GM21576 (cell line): ENCODE measurements around the gene DDX10.

Experiments used
- ATAC-seq: cut with Tn5 transposase; IDR thresholded peaks from one replicate; pipeline ENCODE4 v1.9.1; 2021; ENCODE audit warnings: mild to moderate bottlenecking, moderate library complexity; ENCODE audit not compliant: unreplicated experiment

DDX10 gene

DNA sequence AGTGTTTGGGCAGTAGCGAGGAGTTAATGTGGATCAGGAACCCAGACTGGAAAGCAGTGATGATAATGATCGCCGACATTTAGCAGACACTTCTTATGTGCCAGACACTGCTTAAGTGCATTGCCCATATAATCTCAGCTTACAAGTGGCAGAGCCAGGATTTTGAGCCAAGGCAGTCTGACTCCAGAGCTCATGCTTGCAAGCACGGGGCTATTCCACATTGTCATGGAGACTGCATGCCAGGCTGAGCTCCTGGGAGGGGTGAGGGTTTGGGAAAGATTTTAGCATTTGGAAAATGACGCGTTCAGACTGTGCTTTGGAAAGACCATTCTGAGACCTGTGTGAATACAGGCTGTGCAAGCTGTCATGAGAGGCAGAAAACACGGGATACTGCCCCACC is 302.7 kb downstream of the DDX10 start:
- ATAC-seq: no peak

DNA sequence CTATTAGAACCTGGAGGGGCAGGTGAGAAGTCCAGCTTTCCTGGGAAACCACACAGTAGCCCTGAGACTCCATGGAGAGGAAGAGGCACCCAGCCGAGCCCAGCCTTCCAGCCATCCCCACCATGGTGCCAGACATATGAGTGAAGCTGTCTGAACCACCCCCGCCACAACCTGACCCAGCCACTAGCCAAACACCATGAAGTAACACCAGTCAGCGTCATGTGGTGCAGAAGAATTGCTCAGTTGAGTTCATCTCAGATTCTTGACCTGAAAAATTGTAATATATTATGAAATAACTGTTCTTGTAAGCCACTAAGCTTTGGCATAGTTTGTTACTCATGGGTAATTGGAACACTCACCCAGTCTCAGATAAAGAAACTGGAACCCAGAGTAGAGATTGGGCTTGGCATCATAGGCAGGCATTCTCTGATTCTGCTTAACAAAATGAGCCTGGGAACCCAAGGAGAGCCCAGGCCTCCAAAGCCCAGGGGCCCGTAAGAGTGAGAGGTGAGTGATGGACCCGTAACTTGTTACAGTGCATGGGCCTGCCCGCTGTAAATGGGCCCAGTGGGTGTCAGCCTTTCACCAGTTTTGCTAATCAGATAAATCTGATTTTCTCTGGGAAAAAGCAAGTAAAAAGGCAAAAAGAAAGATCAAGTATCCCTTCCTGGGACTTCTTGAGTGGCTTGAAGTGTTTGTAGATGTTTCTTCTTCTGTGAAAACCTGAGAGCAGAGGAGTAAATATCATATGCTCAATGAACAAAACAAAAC is 305.5 kb downstream of the DDX10 start:
- no peak for ATAC-seq

DNA sequence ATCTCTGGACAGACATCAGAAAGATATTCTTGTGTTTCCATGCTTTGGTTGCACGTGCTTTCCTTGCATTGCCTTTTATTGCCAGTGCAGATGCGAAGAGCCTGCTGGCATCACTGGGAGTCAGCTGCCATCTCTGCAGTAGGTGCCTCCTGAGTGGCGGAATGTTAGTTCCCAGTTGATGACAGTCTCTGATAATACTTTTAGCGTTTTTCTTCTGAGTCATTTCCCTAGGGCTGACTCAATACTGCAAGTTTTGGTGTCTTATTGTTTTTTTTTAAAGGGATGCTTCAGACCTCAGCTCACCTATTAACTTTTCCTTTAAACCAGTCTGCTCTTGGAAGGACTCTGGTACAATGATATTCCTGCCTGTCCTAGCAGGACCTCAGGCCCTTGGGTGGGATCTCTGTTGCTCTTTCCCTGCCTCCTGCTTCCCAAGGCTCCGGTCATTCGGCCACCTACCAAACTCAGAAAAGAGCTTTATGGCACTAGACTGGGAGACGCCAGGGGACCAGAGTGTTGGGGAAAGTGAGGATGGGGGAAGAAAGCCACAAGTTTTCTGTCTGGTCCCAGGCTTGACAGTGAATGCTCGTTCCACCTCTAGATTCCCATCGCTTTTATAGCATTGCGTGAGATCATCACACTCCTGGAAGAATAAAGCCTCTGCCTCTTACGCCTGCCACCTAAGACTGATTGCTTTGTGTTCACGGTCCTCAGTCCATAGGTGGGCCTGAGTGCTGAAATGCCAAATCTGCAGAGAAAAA is 308.7 kb downstream of the DDX10 start:
- no peak for ATAC-seq

DNA sequence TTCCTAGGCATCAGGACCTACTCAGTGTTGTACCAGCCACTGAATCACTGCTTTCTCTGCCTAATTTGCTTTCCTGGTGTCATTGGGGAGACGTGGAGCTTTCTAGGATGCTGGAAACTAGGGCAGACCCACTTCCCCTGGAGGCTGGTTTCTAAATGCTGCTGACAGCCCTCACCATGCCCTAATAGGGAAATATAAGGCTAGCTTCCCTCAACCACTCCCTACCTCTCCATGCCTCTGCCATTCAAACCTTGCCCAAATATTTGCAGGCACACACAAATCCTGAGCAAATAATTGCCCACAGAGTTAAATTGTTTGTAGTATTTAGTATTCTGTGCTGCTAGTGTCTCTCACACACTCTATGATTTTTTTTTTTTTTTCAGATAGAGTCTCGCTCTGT is 310.2 kb downstream of the DDX10 start:
- no peak for ATAC-seq

DNA sequence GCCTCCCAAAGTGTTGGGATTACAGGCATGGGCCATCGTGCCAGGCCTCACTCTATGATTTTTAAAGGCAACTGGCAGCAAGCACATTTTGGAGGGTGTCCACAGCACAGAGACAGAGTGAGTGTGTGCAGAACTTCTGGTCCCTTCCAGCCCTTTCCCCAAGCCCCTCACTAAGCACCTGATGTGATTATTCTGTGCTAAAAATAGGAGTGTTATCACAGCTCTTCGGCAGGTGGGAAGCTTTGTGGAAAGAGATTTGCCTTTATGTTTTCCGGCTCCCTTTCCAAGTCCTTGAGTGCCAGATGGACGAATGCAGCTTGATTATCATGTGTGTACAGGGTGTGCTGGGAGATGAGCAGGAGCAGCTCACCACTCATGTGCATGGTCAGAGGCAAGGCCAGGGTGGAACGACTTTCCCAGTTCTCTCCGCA is 310.8 kb downstream of the DDX10 start:
- no peak for ATAC-seq

DNA sequence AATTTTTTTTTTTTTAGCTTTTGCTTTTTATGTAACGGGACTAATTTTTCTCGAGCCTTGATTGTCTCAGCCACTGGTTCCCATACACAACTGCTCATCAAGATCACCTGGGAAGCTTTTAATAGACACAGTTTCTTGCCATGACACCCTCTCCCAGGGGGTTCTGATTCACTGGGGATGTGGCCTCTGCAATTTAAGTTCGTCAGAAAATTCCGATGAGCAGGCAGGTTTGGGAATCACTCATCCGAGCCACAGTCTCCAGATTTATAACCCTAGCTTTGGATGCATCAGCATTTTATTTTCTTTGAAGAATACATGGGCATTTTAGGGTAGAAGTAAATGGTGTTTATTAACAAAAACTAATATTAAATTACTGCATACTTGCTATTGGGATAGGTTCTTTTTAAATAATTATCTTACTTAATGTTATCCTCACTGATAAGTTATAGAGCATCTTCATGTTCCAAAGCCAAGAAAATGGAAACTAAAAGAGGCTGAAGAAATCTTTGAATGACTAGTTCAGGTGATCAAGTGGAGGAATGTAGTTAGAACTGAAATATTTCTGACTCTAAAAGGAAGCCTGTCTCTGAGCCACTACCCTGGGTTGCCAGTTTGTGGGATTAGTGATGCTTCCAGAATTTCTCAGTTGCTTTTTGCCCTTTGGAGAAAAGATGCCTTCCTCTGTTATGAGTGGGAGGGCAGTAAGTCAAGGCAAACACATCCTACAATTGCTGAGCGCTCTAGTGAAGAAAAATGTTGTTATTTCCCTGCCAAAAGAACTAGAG is 319.0 kb downstream of the DDX10 start:
- no peak for ATAC-seq

DNA sequence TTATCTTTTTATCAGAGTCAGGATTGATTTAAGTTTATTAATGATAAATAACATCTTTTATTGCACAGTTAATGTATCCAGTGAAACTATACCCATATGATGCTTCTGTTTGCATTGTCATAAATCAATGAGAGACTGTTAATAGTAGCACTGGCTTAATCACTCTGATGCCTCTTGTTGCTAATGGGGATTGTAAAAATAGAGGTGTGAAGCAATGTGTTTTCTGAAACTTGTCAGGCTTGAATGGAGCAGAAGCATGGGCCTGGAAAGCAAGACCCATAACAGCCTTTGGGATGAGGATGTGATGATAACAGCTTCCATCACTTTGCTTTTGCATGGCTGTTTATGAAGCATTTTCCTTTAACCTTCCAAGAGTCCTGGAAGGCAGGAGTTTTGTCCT is 319.7 kb downstream of the DDX10 start:
- ATAC-seq: no peak

DNA sequence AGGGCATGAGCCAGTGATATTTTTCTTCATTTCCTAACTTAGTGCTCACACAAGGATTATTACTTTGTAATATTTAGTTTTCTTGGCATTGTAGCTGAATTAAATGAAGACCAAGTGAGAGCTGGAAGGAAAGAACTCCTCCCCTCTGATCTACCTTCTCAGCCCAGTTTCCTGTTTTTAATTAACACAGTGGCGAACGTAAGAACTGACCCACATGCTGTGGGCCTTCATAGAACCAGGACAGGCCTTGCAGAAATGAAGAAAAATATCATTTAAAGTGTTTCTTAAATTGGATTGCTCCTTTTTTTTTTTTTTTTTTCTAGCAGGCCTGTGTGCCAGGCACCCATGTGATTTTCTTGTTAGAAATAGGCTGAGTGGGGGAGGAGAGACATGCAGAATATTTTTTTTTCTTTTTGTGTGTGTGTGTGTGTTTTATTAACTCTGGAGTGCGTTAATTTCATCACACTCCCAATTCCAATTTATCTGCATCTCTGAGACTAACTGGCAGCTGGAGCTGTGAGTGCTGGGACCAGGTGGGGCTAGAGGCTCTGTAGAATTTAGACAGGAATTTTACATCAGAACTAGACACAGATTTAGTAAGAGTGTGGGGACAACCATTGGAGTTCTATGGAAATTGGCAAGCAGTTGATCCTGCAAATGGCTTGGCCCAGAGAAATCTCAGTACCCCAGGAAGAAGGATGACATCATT is 320.5 kb downstream of the DDX10 start:
- no peak for ATAC-seq

DNA sequence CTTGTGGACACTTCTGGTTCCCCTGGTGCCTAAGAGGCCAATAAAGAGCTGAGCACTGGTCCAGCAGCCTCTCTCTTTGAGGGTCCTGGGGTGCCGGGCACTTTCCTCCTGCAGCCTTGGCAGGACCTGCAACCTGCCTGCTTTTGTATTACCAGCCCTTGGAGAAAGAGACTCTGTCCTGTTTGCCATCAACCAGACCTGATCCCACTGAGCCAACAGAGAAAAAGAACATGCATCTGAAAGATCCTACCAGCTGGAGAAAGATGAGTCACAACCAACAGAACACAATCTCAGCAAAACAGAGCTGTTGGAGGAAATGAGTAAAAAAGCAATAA is 321.0 kb downstream of the DDX10 start:
- ATAC-seq: no peak
